Stimulated activated CD8-positive, alpha-beta memory T cell treated with anti-CD3 and anti-CD28 coated beads, Interleukin-7, amount 100 ng/mL, for 4 hours (primary cell): Measurements from ENCODE around the gene NSF.

Source experiments
- DNase-seq, 2 donors: peaks; one replicate each; pipeline ENCODE4 v3.0.0-alpha.2; 2020; ENCODE audit warnings: low read depth in 2 of 2

NSF gene

GRCh38 chr17:46796956-46797530 lies 206.6 kb downstream of the NSF start:
- DNase-seq, result no peak

GRCh38 chr17:46800573-46800972 lies 210.1 kb downstream of the NSF start:
- DNase-seq, result no peak

- DNase-seq, result no peak
Observed at GRCh38 chr17:46802800-46803199, 212.3 kb downstream of the NSF start.

GRCh38 chr17:46803544-46803943 lies 213.1 kb downstream of the NSF start:
- no peak for DNase-seq

- DNase-seq, result no peak
Observed at GRCh38 chr17:46805771-46806170, 215.3 kb downstream of the NSF start.
